ENCODE results near the gene RHPN2.

DNA sequence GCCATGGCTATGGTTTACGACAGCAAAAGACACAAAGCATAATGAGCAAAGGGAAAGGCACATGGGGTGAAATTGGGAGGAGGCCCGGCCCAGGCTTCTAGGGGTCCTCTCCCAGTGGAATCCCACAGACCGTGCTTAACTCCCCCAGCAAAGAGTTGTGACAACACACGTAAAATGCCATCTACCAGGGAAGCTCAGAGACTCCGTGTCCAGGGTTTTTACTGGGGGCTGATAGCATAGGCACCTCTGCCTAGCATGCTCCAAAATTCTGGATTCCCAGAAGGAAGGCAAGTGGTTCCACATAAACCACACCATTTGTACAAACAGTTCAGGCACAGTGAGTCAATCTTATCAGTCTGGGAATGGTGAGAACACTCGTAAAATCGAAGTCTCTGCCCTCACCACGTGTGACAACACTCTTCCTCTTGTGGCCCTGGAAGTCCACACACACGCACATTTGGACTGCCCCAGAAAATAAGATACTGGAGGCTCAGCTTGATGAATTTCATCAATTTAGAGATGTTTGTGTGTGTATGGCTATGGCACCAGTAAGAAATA, 34.9 kb downstream of the RHPN2 start:
- TF ChIP-seq, protein P1, sequence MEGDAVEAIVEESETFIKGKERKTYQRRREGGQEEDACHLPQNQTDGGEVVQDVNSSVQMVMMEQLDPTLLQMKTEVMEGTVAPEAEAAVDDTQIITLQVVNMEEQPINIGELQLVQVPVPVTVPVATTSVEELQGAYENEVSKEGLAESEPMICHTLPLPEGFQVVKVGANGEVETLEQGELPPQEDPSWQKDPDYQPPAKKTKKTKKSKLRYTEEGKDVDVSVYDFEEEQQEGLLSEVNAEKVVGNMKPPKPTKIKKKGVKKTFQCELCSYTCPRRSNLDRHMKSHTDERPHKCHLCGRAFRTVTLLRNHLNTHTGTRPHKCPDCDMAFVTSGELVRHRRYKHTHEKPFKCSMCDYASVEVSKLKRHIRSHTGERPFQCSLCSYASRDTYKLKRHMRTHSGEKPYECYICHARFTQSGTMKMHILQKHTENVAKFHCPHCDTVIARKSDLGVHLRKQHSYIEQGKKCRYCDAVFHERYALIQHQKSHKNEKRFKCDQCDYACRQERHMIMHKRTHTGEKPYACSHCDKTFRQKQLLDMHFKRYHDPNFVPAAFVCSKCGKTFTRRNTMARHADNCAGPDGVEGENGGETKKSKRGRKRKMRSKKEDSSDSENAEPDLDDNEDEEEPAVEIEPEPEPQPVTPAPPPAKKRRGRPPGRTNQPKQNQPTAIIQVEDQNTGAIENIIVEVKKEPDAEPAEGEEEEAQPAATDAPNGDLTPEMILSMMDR (conservative IDR thresholded peaks at IDR 0.05; ENCODE audit: low read length), result no peak
- no peak for TF ChIP-seq EZH2phosphoT487 (IDR thresholded peaks at IDR 0.05; ENCODE audit: borderline replicate concordance)

All from Loucy (cell line).